GM21360 (cell line): ENCODE data around the gene SCAI.
"Not testable (repeated sequence)": the region's sequence is repeated elsewhere in the genome, so short reads cannot be mapped to it uniquely, and the experiment has no call there.

ENCODE experiments used
- ATAC-seq: cut with Tn5 transposase; IDR thresholded peaks from one replicate; pipeline ENCODE4 v1.9.1; 2021; ENCODE audit warnings: mild to moderate bottlenecking, moderate library complexity; ENCODE audit not compliant: unreplicated experiment

SCAI gene

GRCh38 chr9:125150349-125151245, 7.3 kb upstream of the SCAI start:
- ATAC-seq = no peak

- ATAC-seq = no peak
Observed at GRCh38 chr9:125147401-125147951, 4.1 kb upstream of the SCAI start.

DNA sequence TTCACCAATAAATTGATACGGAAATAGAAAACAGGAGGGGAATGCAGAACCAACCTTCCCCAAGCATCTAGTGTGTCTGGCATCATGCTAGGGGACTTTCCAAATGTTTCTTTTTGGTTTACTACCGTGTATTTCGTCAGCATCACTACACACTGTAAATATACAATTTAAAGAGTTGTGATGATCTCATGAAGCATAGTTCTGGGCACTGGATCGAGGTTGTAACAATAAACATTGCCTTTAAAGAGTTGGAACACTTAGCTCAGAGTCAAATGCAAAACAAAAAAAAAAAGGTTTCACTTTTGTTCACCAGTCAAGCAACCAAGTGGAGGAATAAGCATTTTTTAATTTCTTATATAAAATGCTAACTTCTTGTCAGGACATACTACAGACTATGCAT, 2.9 kb upstream of the SCAI start:
- ATAC-seq = no peak

GRCh38 chr9:125145425-125145824, 2.1 kb upstream of the SCAI start:
- ATAC-seq = no peak

DNA sequence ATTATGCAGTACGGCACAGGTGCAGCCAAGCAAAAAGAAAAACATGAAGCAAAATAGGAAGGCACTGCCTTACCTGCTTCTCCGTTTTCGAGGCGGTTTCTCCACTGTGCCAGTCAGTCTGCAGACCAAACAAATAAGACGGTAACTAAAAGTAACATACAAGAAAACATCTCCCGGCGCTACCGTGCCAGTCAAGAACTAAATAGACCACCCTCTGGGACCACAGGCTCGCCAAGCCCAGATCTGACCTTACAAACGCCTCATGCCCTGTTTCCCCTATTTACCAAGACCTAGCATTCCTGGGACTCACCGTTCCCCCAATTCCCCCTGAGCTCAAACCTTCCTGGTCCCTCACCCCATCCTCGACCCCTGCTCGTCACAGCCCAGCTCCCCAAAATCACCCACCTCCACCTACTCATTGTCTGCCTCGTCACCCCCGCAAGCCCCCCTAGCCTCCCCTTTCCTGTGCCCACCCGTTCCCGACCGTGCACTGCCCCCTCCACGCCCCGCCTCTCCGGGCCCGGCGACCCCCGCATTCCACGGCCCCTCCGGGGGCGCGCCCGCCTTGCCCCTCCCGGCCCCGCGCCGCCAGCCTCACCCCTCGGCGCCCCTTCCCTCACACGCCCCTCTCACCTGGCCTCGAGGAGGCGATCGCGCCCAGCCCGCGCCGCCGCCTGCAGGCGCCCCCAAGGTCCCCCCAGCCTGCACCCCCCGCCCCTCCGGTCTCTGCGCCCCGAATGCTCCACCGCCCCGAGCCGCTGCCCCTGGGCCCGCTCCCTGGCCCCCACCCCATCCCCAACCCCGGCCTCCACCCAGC, 560 bp downstream of the SCAI start:
- ATAC-seq = no peak

DNA sequence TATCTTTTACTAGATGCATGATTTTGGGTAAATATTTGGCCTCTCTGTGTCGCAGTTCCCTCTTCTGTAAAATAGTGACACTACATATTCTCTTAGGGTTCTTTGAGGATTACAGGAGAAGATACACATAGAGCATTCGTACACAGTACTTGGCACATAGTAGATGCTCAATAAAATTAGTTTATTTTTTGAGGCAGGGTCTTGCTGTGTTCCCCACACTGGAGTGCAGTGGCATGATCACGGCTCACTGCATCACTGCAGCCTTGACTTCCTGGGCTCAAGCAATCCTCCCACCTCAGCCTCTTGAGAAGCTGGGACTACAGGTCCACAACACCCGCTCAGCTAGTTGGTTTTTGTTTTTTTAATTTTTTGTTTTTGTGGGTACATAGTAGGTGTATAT, 1.6 kb downstream of the SCAI start:
- ATAC-seq = no peak

GRCh38 chr9:125141251-125141650, 2.1 kb downstream of the SCAI start:
- ATAC-seq = no peak

- no peak for ATAC-seq
Observed at GRCh38 chr9:125140576-125140975, 2.8 kb downstream of the SCAI start.

DNA sequence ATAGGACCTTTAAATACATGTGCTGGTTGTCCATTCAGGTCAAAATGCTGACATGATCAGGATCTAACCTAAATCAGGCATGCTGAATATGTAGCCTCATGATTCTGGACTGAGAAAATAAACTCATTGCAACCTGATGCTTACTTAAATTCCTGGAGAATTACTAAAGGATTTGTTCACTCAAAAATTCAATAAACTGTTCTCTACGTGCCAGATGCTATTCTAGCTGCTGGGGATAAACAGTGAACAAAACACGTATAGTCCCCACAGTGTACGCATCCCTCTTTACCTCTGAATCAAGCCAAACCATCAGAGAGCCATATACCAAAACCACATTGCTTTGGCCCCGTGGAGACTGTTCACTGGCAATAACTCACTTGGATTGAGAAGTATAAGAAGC, 6.1 kb downstream of the SCAI start:
- no peak for ATAC-seq

DNA sequence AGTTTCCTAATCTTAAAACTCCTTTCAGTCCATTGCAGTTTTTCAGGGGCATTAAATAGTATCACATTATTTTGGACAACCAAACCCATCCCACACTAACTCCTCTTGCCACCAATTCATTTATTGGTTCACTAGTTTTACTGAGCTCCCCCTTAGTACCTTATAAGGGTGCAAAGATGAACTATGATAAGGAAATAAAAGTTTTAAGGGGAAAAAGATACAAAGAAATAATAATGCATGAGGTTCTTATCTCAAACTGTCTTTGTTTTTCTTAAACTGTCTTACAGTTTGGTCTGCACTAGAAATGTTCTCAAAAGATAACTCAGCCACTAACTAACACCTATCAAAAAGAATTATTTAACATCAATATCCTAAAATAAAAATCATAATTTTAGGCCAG, 8.4 kb downstream of the SCAI start:
- ATAC-seq = no peak

GRCh38 chr9:125133403-125134329, 9.7 kb downstream of the SCAI start:
- ATAC-seq = no peak

- no peak for ATAC-seq
Observed at GRCh38 chr9:125131778-125132177, 11.6 kb downstream of the SCAI start.

- peak; percentile 96 for ATAC-seq
Observed at GRCh38 chr9:125126019-125126746, 17.1 kb downstream of the SCAI start.

DNA sequence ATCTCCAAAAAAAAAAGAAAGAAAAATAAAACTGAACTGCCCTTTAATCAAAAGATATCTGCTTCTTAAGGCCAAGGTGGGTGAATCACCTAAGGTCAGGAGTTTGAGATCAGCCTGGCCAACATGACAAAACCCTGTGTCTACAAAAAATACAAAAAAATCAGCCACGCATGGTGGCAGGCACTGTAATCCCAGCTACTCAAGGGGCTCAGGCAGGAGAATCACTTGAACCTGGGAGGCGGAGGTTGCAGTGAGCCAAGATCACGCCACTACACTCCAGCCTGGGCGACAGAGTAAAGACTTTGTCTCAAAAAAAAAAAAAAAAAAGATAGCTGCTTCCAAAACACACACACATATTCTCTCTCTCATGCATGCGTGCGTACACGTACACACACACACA, 17.8 kb downstream of the SCAI start:
- no peak for ATAC-seq

DNA sequence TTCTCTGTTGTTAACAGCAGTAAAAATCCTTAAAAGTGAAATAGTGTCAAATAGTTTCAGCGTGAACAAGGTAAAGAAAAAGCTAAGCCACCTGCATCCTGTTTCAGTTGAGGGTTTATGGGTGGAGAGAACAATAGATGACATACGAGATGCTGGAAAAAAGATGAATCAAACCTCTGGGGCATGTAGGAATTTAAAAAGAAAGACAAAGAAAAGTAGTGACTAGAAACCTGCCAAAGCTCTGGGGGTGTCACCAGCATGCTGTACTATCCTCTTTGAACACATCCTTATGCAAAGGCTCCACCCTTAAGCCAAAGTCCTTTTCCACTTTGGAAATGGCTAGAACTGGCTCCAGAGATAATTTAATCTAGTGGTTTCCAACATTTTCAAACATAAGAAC, 22.2 kb downstream of the SCAI start:
- ATAC-seq = no peak

DNA sequence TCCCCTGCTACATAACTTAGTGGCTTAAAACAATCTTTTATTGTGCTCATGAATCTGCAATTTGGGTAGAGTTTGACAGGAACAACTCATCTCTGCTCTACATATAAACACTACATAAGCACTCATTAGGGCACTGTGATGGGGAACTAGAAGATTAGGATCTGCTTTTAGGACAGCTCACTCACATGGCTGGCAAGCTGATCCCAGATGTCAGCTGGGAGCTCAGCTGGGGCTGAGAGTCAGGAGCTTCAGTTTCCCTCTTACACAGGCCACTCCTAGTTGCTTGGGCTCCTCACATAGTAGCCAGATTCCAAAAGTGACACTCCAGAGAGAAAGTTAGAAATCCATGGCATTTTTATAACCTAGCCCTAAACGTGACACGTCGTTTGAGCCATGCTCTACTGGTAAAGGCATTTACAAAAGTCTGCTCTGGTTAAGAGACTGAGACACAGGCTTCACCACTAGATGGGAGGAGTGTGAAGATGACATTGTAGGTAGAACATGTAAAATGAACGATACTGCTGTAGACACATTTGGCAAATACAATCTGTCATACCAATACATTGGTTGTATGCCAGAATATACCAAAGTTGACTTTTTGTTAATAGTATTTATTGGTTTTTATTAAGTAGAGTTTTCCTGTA, 23.6 kb downstream of the SCAI start:
- no peak for ATAC-seq

GRCh38 chr9:125118696-125119095, 24.6 kb downstream of the SCAI start:
- not testable (repeated sequence) for ATAC-seq

GRCh38 chr9:125114503-125114902, 28.8 kb downstream of the SCAI start:
- not testable (repeated sequence) for ATAC-seq

- ATAC-seq = no peak
Observed at GRCh38 chr9:125110464-125110863, 32.9 kb downstream of the SCAI start.
